SK-N-SH treated with all-trans-retinoic acid at 6 μM for 48 hours (cell line): ENCODE results near the gene SLC25A48.

Experiments
- BACH2 ChIP-seq: fragments of 250-450 bp; sonication (Bioruptor Pico); IDR thresholded peaks from 2 replicates; pipeline ENCODE4 v1.9.0; 2021; ENCODE audit warnings: mild to moderate bottlenecking, borderline replicate concordance
- GLIS3 ChIP-seq: fragments of 250-450 bp; sonication (Bioruptor Pico); IDR thresholded peaks from 2 replicates; pipeline ENCODE4 v1.5.0; 2020; ENCODE audit warnings: mild to moderate bottlenecking, moderate library complexity
- RARB ChIP-seq: fragments of 250-450 bp; sonication (Bioruptor Pico); IDR thresholded peaks from 2 replicates; pipeline ENCODE4 v1.8.0; 2021; ENCODE audit warnings: mild to moderate bottlenecking, moderate library complexity
- ZC3H10 ChIP-seq: fragments of 250-450 bp; sonication (Bioruptor Pico); IDR thresholded peaks from 2 replicates; pipeline ENCODE4 v1.5.1; 2021; ENCODE audit warnings: mild to moderate bottlenecking, moderate library complexity
- ZFP3 ChIP-seq: fragments of 250-450 bp; sonication (Bioruptor Pico); IDR thresholded peaks from 2 replicates; pipeline ENCODE4 v1.5.0; 2020; ENCODE audit warnings: mild to moderate bottlenecking, moderate library complexity
- ZFP30 ChIP-seq: fragments of 450-650 bp; formaldehyde crosslinking; IDR thresholded peaks from 2 replicates; pipeline ENCODE4 v1.5.0; 2022; ENCODE audit warnings: mild to moderate bottlenecking, moderate library complexity
- ZNF70 ChIP-seq: fragments of 450-650 bp; formaldehyde crosslinking; IDR thresholded peaks from 2 replicates; pipeline ENCODE4 v1.5.0; 2020; ENCODE audit warnings: mild to moderate bottlenecking, moderate library complexity
- ZNF8 ChIP-seq: fragments of 450-650 bp; formaldehyde crosslinking; IDR thresholded peaks from 2 replicates; pipeline ENCODE4 v1.5.0; 2020; ENCODE audit warnings: mild to moderate bottlenecking, moderate library complexity
- TF ChIP-seq, protein P1 (sequence below): fragments of 250-450 bp; sonication (Bioruptor Pico); IDR thresholded peaks from 2 replicates; pipeline ENCODE4 v1.8.0; 2020; ENCODE audit warnings: mild to moderate bottlenecking, moderate library complexity, borderline replicate concordance

DNA sequence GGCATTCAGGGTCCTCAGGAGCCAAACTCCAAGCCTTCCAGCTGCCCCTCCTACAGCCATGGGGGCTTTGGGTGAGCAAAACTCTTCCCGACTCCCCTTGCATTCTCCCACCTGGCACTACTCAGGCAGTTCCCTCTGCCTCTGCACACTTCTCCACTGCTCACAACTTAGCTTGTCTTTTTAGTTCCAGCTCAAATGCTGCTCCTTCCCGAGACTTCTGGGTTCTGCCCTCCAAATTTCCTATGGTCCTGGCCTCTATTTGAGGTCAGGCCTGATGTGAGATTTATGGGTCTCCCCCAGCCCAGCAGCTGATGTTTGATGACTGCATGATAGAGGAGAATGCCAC is 5.7 kb upstream of the SLC25A48 start:
- TF ChIP-seq ZNF8 (CRISPR knock-in tag): no peak
- TF ChIP-seq BACH2: no peak
- no peak for TF ChIP-seq ZFP30 (CRISPR knock-in tag)
- TF ChIP-seq RARB: no peak
- TF ChIP-seq ZC3H10 (CRISPR knock-in tag): no peak
- TF ChIP-seq ZFP3 (CRISPR knock-in tag): no peak
- TF ChIP-seq, protein P1, sequence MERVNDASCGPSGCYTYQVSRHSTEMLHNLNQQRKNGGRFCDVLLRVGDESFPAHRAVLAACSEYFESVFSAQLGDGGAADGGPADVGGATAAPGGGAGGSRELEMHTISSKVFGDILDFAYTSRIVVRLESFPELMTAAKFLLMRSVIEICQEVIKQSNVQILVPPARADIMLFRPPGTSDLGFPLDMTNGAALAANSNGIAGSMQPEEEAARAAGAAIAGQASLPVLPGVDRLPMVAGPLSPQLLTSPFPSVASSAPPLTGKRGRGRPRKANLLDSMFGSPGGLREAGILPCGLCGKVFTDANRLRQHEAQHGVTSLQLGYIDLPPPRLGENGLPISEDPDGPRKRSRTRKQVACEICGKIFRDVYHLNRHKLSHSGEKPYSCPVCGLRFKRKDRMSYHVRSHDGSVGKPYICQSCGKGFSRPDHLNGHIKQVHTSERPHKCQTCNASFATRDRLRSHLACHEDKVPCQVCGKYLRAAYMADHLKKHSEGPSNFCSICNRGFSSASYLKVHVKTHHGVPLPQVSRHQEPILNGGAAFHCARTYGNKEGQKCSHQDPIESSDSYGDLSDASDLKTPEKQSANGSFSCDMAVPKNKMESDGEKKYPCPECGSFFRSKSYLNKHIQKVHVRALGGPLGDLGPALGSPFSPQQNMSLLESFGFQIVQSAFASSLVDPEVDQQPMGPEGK (CRISPR knock-in tag): no peak
- TF ChIP-seq GLIS3 (CRISPR knock-in tag): no peak
- TF ChIP-seq ZNF70 (CRISPR knock-in tag): no peak
